OCI-LY1 (cell line): ENCODE measurements around the gene DHPS.
"Not testable (repeated sequence)": the region's sequence is repeated elsewhere in the genome, so short reads cannot be mapped to it uniquely, and the experiment has no call there.

Experiments
- H2AFZ ChIP-seq: fragments of 200-600 bp; sonication (generic), shearing (Covaris generic); 2 replicates; pipeline ENCODE4 v1.6.0; 2014; ENCODE audit warnings: antibody characterized with exemption, mild to moderate bottlenecking, low read length
- H3F3A ChIP-seq: fragments of 200-600 bp; sonication (generic), shearing (Covaris generic); 2 replicates; pipeline ENCODE4 v1.6.0; 2014; ENCODE audit warnings: mild to moderate bottlenecking, antibody characterized with exemption, low read length, moderate library complexity; ENCODE audit not compliant: insufficient read depth
- H3K27ac ChIP-seq: fragments of 200-600 bp; sonication (generic); 2 replicates; pipeline ENCODE4 v1.5.1; 2014; ENCODE audit warnings: low read length, mixed run types, mild to moderate bottlenecking, low read depth; ENCODE audit not compliant: poor library complexity, severe bottlenecking
- H3K27me3 ChIP-seq: fragments of 200-600 bp; sonication (generic); 2 replicates; pipeline ENCODE4 v1.6.0; 2014; ENCODE audit warnings: antibody characterized with exemption, mild to moderate bottlenecking, low read length, moderate library complexity; ENCODE audit not compliant: insufficient read depth
- H3K36me3 ChIP-seq: fragments of 200-600 bp; sonication (generic); 2 replicates; pipeline ENCODE4 v1.6.1; 2014; ENCODE audit warnings: mild to moderate bottlenecking, antibody characterized with exemption, low read length, moderate library complexity, mixed read lengths; ENCODE audit not compliant: insufficient read depth
- H3K4me1 ChIP-seq: fragments of 200-600 bp; sonication (generic); 2 replicates; pipeline ENCODE4 v1.5.1; 2014; ENCODE audit warnings: mild to moderate bottlenecking, low read length, moderate library complexity; ENCODE audit not compliant: insufficient read depth, severe bottlenecking
- H3K4me2 ChIP-seq: fragments of 200-600 bp; sonication (generic), shearing (Covaris generic); 2 replicates; pipeline ENCODE4 v1.6.1; 2014; ENCODE audit warnings: low read length
- H3K4me3 ChIP-seq: fragments of 200-600 bp; sonication (generic); 2 replicates; pipeline ENCODE4 v1.5.1; 2014; ENCODE audit warnings: low read length, low read depth, mild to moderate bottlenecking, mixed read lengths; ENCODE audit not compliant: poor library complexity, severe bottlenecking
- H3K79me2 ChIP-seq: fragments of 200-600 bp; shearing (Covaris generic); 2 replicates; pipeline ENCODE4 v1.6.1; 2016; ENCODE audit warnings: mixed run types, low read length, mixed read lengths; ENCODE audit not compliant: insufficient read depth
- H3K9ac ChIP-seq: fragments of 200-600 bp; sonication (generic), shearing (Covaris generic); 2 replicates; pipeline ENCODE4 v1.6.1; 2014; ENCODE audit warnings: mild to moderate bottlenecking, low read length, mixed read lengths
- H3K9me2 ChIP-seq: fragments of 200-600 bp; sonication (generic), shearing (Covaris generic); 2 replicates; pipeline ENCODE4 v1.6.1; 2014; ENCODE audit warnings: low read depth, mild to moderate bottlenecking, low read length, mixed read lengths
- H3K9me3 ChIP-seq: fragments of 200-600 bp; shearing (Covaris generic); 2 replicates; pipeline ENCODE4 v1.6.1; 2014; ENCODE audit warnings: low read length, mixed read lengths
- H4K20me1 ChIP-seq: fragments of 200-600 bp; sonication (generic), shearing (Covaris generic); 2 replicates; pipeline ENCODE4 v1.6.0; 2016; ENCODE audit warnings: mild to moderate bottlenecking, low read length; ENCODE audit not compliant: insufficient read depth
- EZH2 ChIP-seq: fragments of 200-600 bp; sonication (generic), shearing (Covaris generic); IDR thresholded peaks from 2 replicates; pipeline ENCODE4 v1.8.0; 2017; ENCODE audit warnings: borderline replicate concordance, mixed run types, mild to moderate bottlenecking, antibody characterized with exemption, low read length, moderate library complexity, mixed read lengths
- TF ChIP-seq, protein P1 (sequence below): fragments of 200-600 bp; sonication (generic), shearing (Covaris generic); IDR thresholded peaks from 2 replicates; pipeline ENCODE4 v1.5.1; 2017; ENCODE audit warnings: mild to moderate bottlenecking, antibody characterized with exemption, low read length, moderate library complexity, mixed read lengths

Gene DHPS

DNA sequence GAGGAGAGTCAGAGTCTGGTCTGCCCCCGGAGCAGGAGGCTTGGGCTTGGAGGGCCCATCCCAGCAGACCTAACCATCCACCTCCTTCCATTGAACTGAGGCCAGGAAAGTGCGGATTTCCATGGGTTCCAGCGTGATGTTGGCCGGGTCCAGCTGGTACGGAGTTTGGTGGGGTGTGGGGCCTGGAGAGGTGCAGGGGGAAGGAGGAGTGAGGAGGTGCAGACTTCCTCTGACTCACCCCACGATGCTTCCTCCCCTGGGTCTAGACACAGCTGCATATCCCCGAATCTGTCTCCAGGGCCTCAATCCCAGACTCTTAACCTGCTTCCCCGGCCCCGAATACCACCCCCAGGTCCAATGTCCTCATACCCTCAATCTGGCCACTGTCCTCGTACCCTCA, 35.1 kb downstream of the DHPS start:
- Histone ChIP-seq H3K36me3 (peaks cover 30% of the 10 kb centered on the region), H3K27ac (no peak overlapping the region), H3K4me3 (no peak overlapping the region), H3K79me2 (no peaks in the 10 kb centered on the region), H3K9ac (no peak overlapping the region), H4K20me1 (no peaks in the 10 kb centered on the region), H2AFZ (no peak overlapping the region), H3K9me2 (no peaks in the 10 kb centered on the region), H3K4me2 (no peak overlapping the region), H3F3A (no peaks in the 10 kb centered on the region), H3K9me3 (no peaks in the 10 kb centered on the region), H3K4me1 (no peaks in the 10 kb centered on the region), H3K27me3 (no peaks in the 10 kb centered on the region)
- TF ChIP-seq, protein P1, sequence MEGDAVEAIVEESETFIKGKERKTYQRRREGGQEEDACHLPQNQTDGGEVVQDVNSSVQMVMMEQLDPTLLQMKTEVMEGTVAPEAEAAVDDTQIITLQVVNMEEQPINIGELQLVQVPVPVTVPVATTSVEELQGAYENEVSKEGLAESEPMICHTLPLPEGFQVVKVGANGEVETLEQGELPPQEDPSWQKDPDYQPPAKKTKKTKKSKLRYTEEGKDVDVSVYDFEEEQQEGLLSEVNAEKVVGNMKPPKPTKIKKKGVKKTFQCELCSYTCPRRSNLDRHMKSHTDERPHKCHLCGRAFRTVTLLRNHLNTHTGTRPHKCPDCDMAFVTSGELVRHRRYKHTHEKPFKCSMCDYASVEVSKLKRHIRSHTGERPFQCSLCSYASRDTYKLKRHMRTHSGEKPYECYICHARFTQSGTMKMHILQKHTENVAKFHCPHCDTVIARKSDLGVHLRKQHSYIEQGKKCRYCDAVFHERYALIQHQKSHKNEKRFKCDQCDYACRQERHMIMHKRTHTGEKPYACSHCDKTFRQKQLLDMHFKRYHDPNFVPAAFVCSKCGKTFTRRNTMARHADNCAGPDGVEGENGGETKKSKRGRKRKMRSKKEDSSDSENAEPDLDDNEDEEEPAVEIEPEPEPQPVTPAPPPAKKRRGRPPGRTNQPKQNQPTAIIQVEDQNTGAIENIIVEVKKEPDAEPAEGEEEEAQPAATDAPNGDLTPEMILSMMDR, result no peak

DNA sequence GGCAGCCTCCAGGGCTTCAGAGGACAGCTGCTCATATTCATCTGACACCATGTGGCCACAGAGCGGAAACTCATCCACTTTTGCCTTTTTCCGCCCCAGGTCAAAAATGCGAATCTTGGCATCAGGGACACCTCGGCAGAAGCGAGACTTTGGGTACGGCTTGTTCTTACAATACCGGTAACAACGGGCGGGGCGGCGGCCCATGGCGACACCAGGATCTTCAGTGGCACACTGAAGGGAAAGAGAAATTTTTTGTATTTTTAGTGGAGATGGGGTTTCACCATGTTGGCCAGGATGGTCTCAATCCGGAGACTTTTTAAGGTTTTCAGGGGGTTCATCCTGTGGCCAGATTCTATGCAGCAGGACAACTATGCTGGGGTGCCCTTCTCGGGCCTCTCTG, 38.0 kb downstream of the DHPS start:
- peaks cover 19% of the 10 kb centered on the region for H3K36me3 ChIP-seq
- not testable (repeated sequence) for H3K9me2 ChIP-seq, H3K27ac ChIP-seq, H3K4me1 ChIP-seq, H3K27me3 ChIP-seq, H3K79me2 ChIP-seq, H3K9me3 ChIP-seq, H3K4me2 ChIP-seq, H3K9ac ChIP-seq, H2AFZ ChIP-seq, H4K20me1 ChIP-seq, H3F3A ChIP-seq, H3K4me3 ChIP-seq

DNA sequence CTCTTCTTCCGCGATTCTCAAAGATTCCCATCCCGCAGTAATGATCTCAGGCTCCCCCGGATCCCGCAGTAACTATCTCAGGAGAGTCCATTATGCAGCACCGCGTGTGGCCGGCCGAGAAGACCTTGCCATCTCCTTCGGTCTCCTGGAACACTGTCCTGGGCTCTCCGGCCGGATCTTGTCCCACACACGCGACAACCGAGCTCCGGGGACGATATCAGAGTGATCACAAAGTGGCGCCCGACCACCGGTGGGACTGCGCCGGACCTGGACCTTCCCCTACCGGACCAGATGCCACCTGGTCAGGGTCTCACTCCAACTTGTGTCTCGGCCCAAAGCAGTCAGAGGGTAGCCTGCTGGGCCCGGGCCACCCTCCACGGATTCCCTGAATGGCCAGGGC, 39.2 kb downstream of the DHPS start:
- Histone ChIP-seq H3K36me3 (peaks cover 19% of the 10 kb centered on the region), H4K20me1 (no peaks in the 10 kb centered on the region), H3K27ac (no peak overlapping the region), H2AFZ (no peak overlapping the region), H3K79me2 (no peaks in the 10 kb centered on the region), H3K9me3 (no peaks in the 10 kb centered on the region), H3K4me2 (no peak overlapping the region), H3F3A (no peaks in the 10 kb centered on the region), H3K4me3 (no peak overlapping the region), H3K4me1 (peaks cover 8% of the 10 kb centered on the region), H3K9ac (no peak overlapping the region), H3K9me2 (no peaks in the 10 kb centered on the region), H3K27me3 (no peaks in the 10 kb centered on the region)
- no peak for TF ChIP-seq EZH2
- TF ChIP-seq, protein P1, result no peak

GRCh38 chr19:12641456-12641855, 40.2 kb downstream of the DHPS start:
- H3K27me3 ChIP-seq, result no peaks in the 10 kb centered on the region

More at GRCh38 chr19:12641456-12641855, 40.2 kb downstream of the DHPS start:
- H3K79me2 ChIP-seq, result no peaks in the 10 kb centered on the region
- H3K27ac ChIP-seq, result no peak overlapping the region
- TF ChIP-seq, protein P1, result no peak
- TF ChIP-seq EZH2, result no peak
- H3K4me3 ChIP-seq, result no peak overlapping the region
- H3K9ac ChIP-seq, result no peak overlapping the region
- no peaks in the 10 kb centered on the region for H3K9me3 ChIP-seq
- H3K36me3 ChIP-seq, result peaks cover 9% of the 10 kb centered on the region
- H3K4me2 ChIP-seq, result no peak overlapping the region
- no peaks in the 10 kb centered on the region for H3F3A ChIP-seq
- no peaks in the 10 kb centered on the region for H3K9me2 ChIP-seq
- H3K4me1 ChIP-seq, result peaks cover 8% of the 10 kb centered on the region
- no peaks in the 10 kb centered on the region for H4K20me1 ChIP-seq
- no peak overlapping the region for H2AFZ ChIP-seq
